H1 (cell line): ENCODE results near the gene CCR2. TPM values are rescaled to one million over a fixed set of nuclear protein-coding genes. Genes with fewer than 3 reads are reported as not detected.

Experiments
- CTCF ChIA-PET: fragments of 300-600 bp; sonication (Branson Sonifier 250); formaldehyde crosslinking; loops from one replicate; lab custom pipeline; 2021; ENCODE audit not compliant: partially characterized antibody; lab: Charles Lee
- POLR2A ChIA-PET: fragments of 300-600 bp; sonication (Branson Sonifier 250); formaldehyde crosslinking; loops from one replicate; lab custom pipeline; 2021; ENCODE audit warnings: inconsistent platforms; ENCODE audit not compliant: partially characterized antibody; lab: Charles Lee
- DNase-seq, 2 experiments: peaks; one replicate each; pipeline versions ENCODE4 v3.0.0 to v3.0.0-alpha.2; 2010 to 2022; ENCODE audit warnings: low spot score in 2 of 2, low read depth in 1 of 2, mixed read lengths in 1 of 2
- FAIRE-seq: peaks from 2 replicates; lab custom pipeline; 2011; peaks lifted over from hg19 to GRCh38; lab: Jason Lieb, UNC
- H2AFZ ChIP-seq: 2 replicates; pipeline ENCODE4 v1.8.1; 2012; ENCODE audit warnings: low read length, inconsistent platforms
- H2AK5ac ChIP-seq: 2 replicates; pipeline ENCODE4 v1.6.1; 2013; ENCODE audit warnings: low read depth, low read length
- H2BK120ac ChIP-seq: replicated peaks from 2 replicates; pipeline ENCODE3; 2013; ENCODE audit warnings: low read depth, low read length, inconsistent platforms
- H2BK12ac ChIP-seq: 2 replicates; pipeline ENCODE4 v1.6.1; 2013; ENCODE audit warnings: low read depth, low read length
- H2BK15ac ChIP-seq: 2 replicates; pipeline ENCODE4 v1.6.1; 2013; ENCODE audit warnings: low read length
- H2BK20ac ChIP-seq: 2 replicates; pipeline ENCODE4 v1.6.1; 2013; ENCODE audit warnings: low read length
- H2BK5ac ChIP-seq: 2 replicates; pipeline ENCODE4 v1.6.1; 2013; ENCODE audit warnings: low read depth, low read length
- H3K14ac ChIP-seq: 2 replicates; pipeline ENCODE4 v1.6.1; 2013; ENCODE audit warnings: inconsistent platforms; ENCODE audit not compliant: insufficient read length
- H3K18ac ChIP-seq: 2 replicates; pipeline ENCODE4 v1.6.1; 2013; ENCODE audit warnings: low read length; ENCODE audit errors: extremely low read depth
- H3K23ac ChIP-seq: 2 replicates; pipeline ENCODE4 v1.6.1; 2013; ENCODE audit warnings: inconsistent platforms; ENCODE audit not compliant: insufficient read length
- H3K23me2 ChIP-seq: 2 replicates; pipeline ENCODE4 v1.6.1; 2013; ENCODE audit warnings: low read depth, low read length
- H3K27ac ChIP-seq: 2 replicates; pipeline ENCODE4 v1.6.1; 2011; ENCODE audit warnings: low read depth, low read length, inconsistent platforms
- H3K27me3 ChIP-seq, 4 experiments: replicated peaks in 1 of 4; 1 replicate in 1 of 4; 2 replicates in 3 of 4; pipeline versions ENCODE4 v1.6.1 to v1.8.1; 2011 to 2013; ENCODE audit warnings: low read length in 3 of 4, mild to moderate bottlenecking in 3 of 4, inconsistent platforms in 2 of 4, mixed read lengths in 2 of 4, moderate library complexity in 1 of 4; ENCODE audit not compliant: control insufficient read depth in 3 of 4, insufficient read depth in 3 of 4; ENCODE audit errors: extremely low read depth in 1 of 4
- H3K36me3 ChIP-seq, 4 experiments: 2 replicates each; pipeline versions ENCODE4 v1.6.1 to v1.8.1; 2011 to 2013; ENCODE audit warnings: mild to moderate bottlenecking in 4 of 4, low read length in 3 of 4, moderate library complexity in 2 of 4, control low read depth in 1 of 4, inconsistent platforms in 1 of 4; ENCODE audit not compliant: insufficient read depth in 4 of 4, control insufficient read depth in 2 of 4
- H3K4ac ChIP-seq: replicated peaks from 2 replicates; pipeline ENCODE3; 2013; ENCODE audit warnings: low read length, low read depth, mixed read lengths, inconsistent platforms; ENCODE audit not compliant: insufficient read length
- H3K4me1 ChIP-seq, 4 experiments: replicated peaks in 1 of 4; 1 replicate in 1 of 4; 2 replicates in 3 of 4; pipeline versions ENCODE4 v1.6.1 to v1.8.1; 2011 to 2013; ENCODE audit warnings: low read length in 3 of 4, inconsistent platforms in 2 of 4, mixed read lengths in 1 of 4; ENCODE audit not compliant: insufficient read depth in 4 of 4, control insufficient read depth in 3 of 4
- H3K4me2 ChIP-seq, 2 experiments: 2 replicates each; pipeline versions ENCODE4 v1.6.1 to v1.8.1; 2011 to 2013; ENCODE audit warnings: low read depth in 2 of 2, low read length in 2 of 2, control low read depth in 1 of 2, inconsistent platforms in 1 of 2, mild to moderate bottlenecking in 1 of 2; ENCODE audit not compliant: insufficient read depth in 1 of 2
- H3K4me3 ChIP-seq, 4 experiments: fragments of 200-600, 300-600 bp in 1 of 4; sonication (generic), shearing (Covaris generic), sonication (Bioruptor Twin) in 1 of 4; 2 replicates each; pipeline versions ENCODE4 v1.5.1 to v1.8.1; 2011 to 2016; ENCODE audit warnings: low read length in 4 of 4, low read depth in 3 of 4, control low read depth in 2 of 4, inconsistent platforms in 2 of 4, mild to moderate bottlenecking in 2 of 4, mixed read lengths in 1 of 4, moderate library complexity in 1 of 4; ENCODE audit not compliant: insufficient read depth in 2 of 4; ENCODE audit errors: extremely low read depth in 1 of 4
- H3K56ac ChIP-seq: replicated peaks from 2 replicates; pipeline ENCODE3; 2013; ENCODE audit warnings: low read depth, mild to moderate bottlenecking, mixed read lengths, low read length, inconsistent platforms; ENCODE audit not compliant: insufficient read length
- H3K79me1 ChIP-seq: 2 replicates; pipeline ENCODE4 v1.6.1; 2013; ENCODE audit warnings: low read depth, low read length, control low read depth
- H3K79me2 ChIP-seq, 2 experiments: 2 replicates each; pipeline versions ENCODE4 v1.6.1 to v1.8.1; 2012 to 2013; ENCODE audit warnings: low read length in 2 of 2, mild to moderate bottlenecking in 2 of 2, inconsistent platforms in 1 of 2; ENCODE audit not compliant: insufficient read depth in 2 of 2, control insufficient read depth in 1 of 2
- H3K9ac ChIP-seq, 4 experiments: replicated peaks in 1 of 4; 1 replicate in 1 of 4; 2 replicates in 3 of 4; pipeline versions ENCODE4 v1.6.1 to v1.8.1; 2011 to 2013; ENCODE audit warnings: low read depth in 3 of 4, low read length in 3 of 4, control low read depth in 2 of 4, mild to moderate bottlenecking in 2 of 4, moderate library complexity in 2 of 4, inconsistent platforms in 1 of 4; ENCODE audit errors: extremely low read depth in 1 of 4
- H3K9me3 ChIP-seq, 2 experiments: 2 replicates each; pipeline versions ENCODE4 v1.6.1 to v1.8.1; 2012 to 2013; ENCODE audit warnings: mild to moderate bottlenecking in 2 of 2, moderate library complexity in 2 of 2, control low read depth in 1 of 2, inconsistent platforms in 1 of 2, low read depth in 1 of 2, low read length in 1 of 2, mixed read lengths in 1 of 2; ENCODE audit not compliant: insufficient read depth in 2 of 2
- H4K20me1 ChIP-seq, 2 experiments: replicated peaks in 1 of 2; 2 replicates each; pipeline versions ENCODE3 to v1.8.1; 2011 to 2013; ENCODE audit warnings: inconsistent platforms in 2 of 2, low read length in 2 of 2, mild to moderate bottlenecking in 1 of 2; ENCODE audit not compliant: insufficient read depth in 2 of 2, control insufficient read depth in 1 of 2
- H4K5ac ChIP-seq: 2 replicates; pipeline ENCODE4 v1.6.1; 2013; ENCODE audit warnings: low read length, low read depth, mixed read lengths, inconsistent platforms; ENCODE audit not compliant: insufficient read length
- H4K8ac ChIP-seq: 2 replicates; pipeline ENCODE4 v1.8.0; 2013; ENCODE audit warnings: mild to moderate bottlenecking, moderate library complexity, low read length, inconsistent platforms; ENCODE audit not compliant: insufficient read depth; ENCODE audit errors: extremely low read depth
- H4K91ac ChIP-seq: replicated peaks from 2 replicates; pipeline ENCODE3; 2013; ENCODE audit warnings: low read length, mixed read lengths, inconsistent platforms; ENCODE audit not compliant: insufficient read length
- KDM4A ChIP-seq: IDR thresholded peaks from one replicate; pipeline ENCODE4 v1.7.1; 2012; ENCODE audit warnings: low read depth, mild to moderate bottlenecking, moderate library complexity, low read length, inconsistent platforms; ENCODE audit not compliant: severe bottlenecking
- NANOG ChIP-seq: IDR thresholded peaks from 2 replicates; pipeline ENCODE4 v1.6.1; 2011; ENCODE audit warnings: low read length, low read depth, mild to moderate bottlenecking, inconsistent platforms; ENCODE audit not compliant: insufficient read depth, poor library complexity, severe bottlenecking
- NRF1 ChIP-seq: IDR thresholded peaks from 2 replicates; pipeline ENCODE4 v1.6.1; 2011; ENCODE audit warnings: mild to moderate bottlenecking, low read depth, low read length, improper control_type of control experiment
- RAD21 ChIP-seq, 2 experiments: IDR thresholded peaks in 1 of 2; conservative IDR thresholded peaks in 1 of 2; 2 replicates each; pipeline ENCODE4 v1.6.1; 2011; ENCODE audit warnings: low read depth in 2 of 2, low read length in 2 of 2, improper control_type of control experiment in 1 of 2, inconsistent platforms in 1 of 2, mild to moderate bottlenecking in 1 of 2, moderate library complexity in 1 of 2
- SP4 ChIP-seq: IDR thresholded peaks from 2 replicates; pipeline ENCODE4 v1.6.1; 2012; ENCODE audit warnings: low read length, inconsistent platforms
- TCF12 ChIP-seq: IDR thresholded peaks from 2 replicates; pipeline ENCODE4 v1.6.1; 2011; ENCODE audit warnings: low read depth, mild to moderate bottlenecking, low read length
- WGBS, 2 experiments: shearing (Covaris generic) in 1 of 2; methylation state at CpG; one replicate each; pipeline versions ENCODE4 v1.1.6 to v1.1.7; 2013 to 2015; ENCODE audit warnings: low lambda C conversion rate in 2 of 2, mixed read lengths in 2 of 2, inconsistent platforms in 1 of 2, low coverage in 1 of 2, missing lambda C conversion rate in 1 of 2; ENCODE audit not compliant: insufficient replicate concordance in 2 of 2, insufficient coverage in 1 of 2, insufficient read length in 1 of 2; ENCODE audit errors: extremely low coverage in 1 of 2, missing lambda C conversion rate in 1 of 2; 5-methylcytosine and 5-hydroxymethylcytosine counted together
- polyA plus RNA-seq, 7 experiments: library from polyadenylated mRNA; depleted of rRNA in 3 of 7; stranded (reverse) in 5 of 7; unstranded in 2 of 7; fragments of >200 nt in 5 of 7; fragments of 200-250 nt in 2 of 7; gene quantifications; 1 replicate in 5 of 7; 2 replicates in 1 of 7; 4 replicates in 1 of 7; pipeline versions ENCODE4 v1.2.1 to v1.2.3, GENCODE V29; 2011 to 2013; ENCODE audit warnings: missing spikeins in 2 of 7, mixed read lengths in 2 of 7
- total RNA-seq: library from RNA; stranded (reverse); fragmentation: NEBNext Ultra II Directional; extraction: Animal tissue kit (Norgen Biotek cat#: 25700); gene quantifications from 2 replicates; pipeline ENCODE4 v1.2.1, GENCODE V29; 2021

Gene CCR2
- total and polyA plus RNA-seq, 2 of the 8 experiments (the other 6 are each of a cell fraction or from before 2014, with no cell fraction given), result not detected

DNA sequence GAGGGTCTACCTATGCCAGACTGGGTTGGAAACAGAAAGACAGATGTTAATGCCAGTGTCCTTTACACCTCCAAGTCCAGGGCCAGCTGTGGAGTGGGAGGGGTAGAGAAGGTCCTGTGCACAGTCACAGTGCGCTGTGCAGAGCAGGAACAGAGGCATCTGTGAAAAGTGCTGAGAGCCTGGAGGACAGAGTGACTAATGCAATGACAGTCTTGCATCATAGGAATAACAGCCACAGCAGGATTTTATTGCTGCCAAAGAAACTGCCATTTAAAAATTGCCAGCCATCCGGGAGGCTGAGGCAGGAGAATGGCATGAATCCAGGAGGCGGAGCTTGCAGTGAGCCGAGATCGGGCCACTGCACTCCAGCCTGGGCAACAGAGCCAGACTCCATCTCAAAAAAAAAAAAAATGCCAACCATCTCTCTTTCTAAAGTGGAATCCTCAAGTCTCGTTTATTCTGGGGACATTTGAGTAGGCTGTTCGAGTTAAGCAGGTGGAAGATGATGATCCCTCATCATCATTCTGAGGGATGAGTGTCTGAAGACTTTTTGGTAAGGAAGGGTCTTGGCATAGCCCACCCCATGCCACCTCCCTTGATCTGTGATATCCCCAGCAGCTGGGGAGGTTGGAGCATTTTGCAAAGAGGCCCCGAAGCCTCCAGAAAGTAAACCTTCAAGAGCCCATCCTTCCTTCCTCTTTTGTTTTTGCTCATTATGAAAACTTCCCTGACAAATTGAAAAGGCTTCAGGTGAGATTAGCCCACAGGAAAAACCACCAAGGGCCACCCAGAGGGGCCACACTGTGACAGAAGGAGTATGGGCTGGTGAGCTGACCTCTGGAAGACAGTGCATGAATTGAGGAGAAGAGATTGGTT, 7.7 kb downstream of the CCR2 start:
- H3K27ac ChIP-seq, result no peak overlapping the region
- TF ChIP-seq SP4 (no peak), KDM4A (no peak), TCF12 (no peak), RAD21 (IDR thresholded peaks at IDR 0.05 in 1 of 2, conservative IDR thresholded peaks at IDR 0.05 in 1 of 2; ENCODE audit: low read depth in 2 of 2, low read length in 2 of 2) (no peak), NRF1 (no peak), NANOG (no peak)
- FAIRE-seq, result no peak
- H4K91ac ChIP-seq, result no peak overlapping the region
- no peak overlapping the region for H3K9ac ChIP-seq
- no peak overlapping the region for H3K23ac ChIP-seq
- H2BK120ac ChIP-seq, result no peak overlapping the region
- no peak overlapping the region for H4K5ac ChIP-seq
- peaks cover 0 to 3% (median 0%) of the 10 kb centered on the region in 4 experiments; a peak in 1 of 7 replicates for H3K27me3 ChIP-seq
- no peak overlapping the region for H2BK15ac ChIP-seq
- H2AFZ ChIP-seq, result no peak overlapping the region
- H4K8ac ChIP-seq, result no peak overlapping the region
- H3K14ac ChIP-seq, result no peak overlapping the region
- no peaks in the 10 kb centered on the region for H3K23me2 ChIP-seq
- CTCF ChIA-PET, result interaction anchor here (0.9 to 2.5 kb wide), 3 partner anchors 9 to 146 kb away, joined by 3 to 11 read pairs (median 3); partner anchors contain the start of gene CCR5
- H2BK20ac ChIP-seq, result no peak overlapping the region
- no peaks in the 10 kb centered on the region for H3K9me3 ChIP-seq
- no peak overlapping the region for H3K4me3 ChIP-seq
- H4K20me1 ChIP-seq, result no peaks in the 10 kb centered on the region
- H3K79me1 ChIP-seq, result no peaks in the 10 kb centered on the region
- H3K4me1 ChIP-seq, result no peaks in the 10 kb centered on the region
- no peaks in the 10 kb centered on the region for H3K79me2 ChIP-seq
- POLR2A ChIA-PET, result no interaction called here
- H3K56ac ChIP-seq, result no peak overlapping the region
- H2AK5ac ChIP-seq, result no peak overlapping the region
- no peak overlapping the region for H3K18ac ChIP-seq
- no peak overlapping the region for H3K4me2 ChIP-seq
- H2BK12ac ChIP-seq, result no peak overlapping the region
- no peaks in the 10 kb centered on the region for H3K36me3 ChIP-seq
- 98% methylated on average over 8 of the region's 8 CpGs; no CpG with 5 or more reads in 1 of the 2 experiments for WGBS, 2 experiments
- DNase-seq, result no peak
- no peak overlapping the region for H2BK5ac ChIP-seq
- no peak overlapping the region for H3K4ac ChIP-seq
